GM19239 (cell line): Measurements from ENCODE around the gene KIR3DL3.
"Not testable (repeated sequence)": the region's sequence is repeated elsewhere in the genome, so short reads cannot be mapped to it uniquely, and the experiment has no call there.

Source experiments
- DNase-seq: peaks from one replicate; pipeline ENCODE4 v3.0.0; 2011; ENCODE audit warnings: low spot score; ENCODE audit not compliant: insufficient read length
- FAIRE-seq: peaks from 2 replicates; lab custom pipeline; 2011; peaks lifted over from hg19 to GRCh38; lab: Jason Lieb, UNC

The KIR3DL3 gene

GRCh38 chr19:54729416-54730188, 5.4 kb downstream of the KIR3DL3 start:
- DNase-seq (no peak), FAIRE-seq (no peak)

- DNase-seq: no peak
- FAIRE-seq: no peak
Measured at GRCh38 chr19:54731191-54731590, 6.9 kb downstream of the KIR3DL3 start.

- FAIRE-seq: not testable (repeated sequence)
Measured at GRCh38 chr19:54738306-54738705, 14.1 kb downstream of the KIR3DL3 start, which contains the start of gene KIR2DL3. Gene KIR2DL3 (plus strand): TSS chr19:54738513. CDS start chr19:54738546, 33 bp downstream.

DNA sequence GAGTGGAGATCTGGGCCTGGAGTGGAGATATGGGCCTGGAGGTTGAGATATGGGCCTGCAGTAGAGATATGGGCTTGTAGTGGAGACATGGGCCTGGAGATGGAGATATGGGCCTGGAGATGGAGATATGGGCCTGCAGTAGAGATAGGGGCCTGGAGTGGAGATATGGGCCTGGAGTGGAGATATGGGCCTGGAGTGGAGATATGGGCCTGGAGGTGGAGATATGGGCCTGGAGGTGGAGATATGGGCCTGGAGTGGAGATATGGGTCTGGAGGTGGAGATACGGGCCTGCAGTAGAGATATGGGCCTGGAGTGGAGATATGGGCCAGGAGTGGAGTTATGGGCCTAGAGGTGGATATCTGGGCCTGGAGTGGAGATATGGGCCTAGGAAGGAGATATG, 14.5 kb downstream of the KIR3DL3 start:
- FAIRE-seq (no peak), DNase-seq (no peak)

More at GRCh38 chr19:54738306-54738705, 14.1 kb downstream of the KIR3DL3 start, which contains the start of gene KIR2DL3:
- DNase-seq: not testable (repeated sequence)

DNA sequence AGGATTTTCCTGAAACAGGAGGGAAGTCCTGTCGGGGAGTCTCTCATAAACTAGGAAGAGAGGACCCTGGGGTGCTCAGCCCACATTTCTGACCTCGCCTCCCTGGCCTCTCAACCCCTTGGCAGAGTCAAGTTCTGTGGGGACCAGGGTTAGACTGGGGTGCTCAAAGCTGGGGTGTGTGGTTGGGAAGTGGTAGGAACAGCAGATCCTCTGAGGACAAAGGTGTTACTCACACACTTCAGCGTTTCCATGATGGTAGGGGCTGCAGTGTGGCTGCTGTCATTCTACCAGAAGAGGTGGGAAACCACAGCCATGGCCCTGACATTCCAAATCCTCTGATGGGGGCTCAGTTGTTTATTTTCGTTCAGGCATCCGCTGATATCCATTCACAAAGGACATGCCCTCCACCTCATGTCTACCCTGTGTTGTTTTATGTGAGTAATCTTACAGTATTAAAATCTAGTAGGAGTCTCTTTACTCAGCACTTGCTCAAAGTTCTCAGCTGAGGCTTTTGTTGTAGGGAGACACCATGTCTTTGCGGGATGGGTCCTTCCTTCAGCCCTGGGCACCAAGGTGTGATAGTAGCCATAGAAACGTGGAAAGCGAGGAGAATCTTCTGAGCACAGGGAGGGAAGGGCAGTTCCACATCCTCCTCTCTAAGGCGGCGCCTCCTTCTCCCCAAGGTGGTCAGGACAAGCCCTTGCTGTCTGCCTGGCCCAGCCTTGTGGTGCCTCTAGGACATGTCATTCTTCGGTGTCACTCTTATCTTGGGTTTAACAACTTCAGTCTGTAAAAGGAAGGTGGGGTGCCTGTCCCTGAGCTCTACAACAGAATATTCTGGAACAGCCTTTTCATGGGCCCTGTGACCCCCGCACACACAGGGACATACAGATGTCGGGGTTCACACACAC, 15.6 kb downstream of the KIR3DL3 start:
- no peak for DNase-seq

DNA sequence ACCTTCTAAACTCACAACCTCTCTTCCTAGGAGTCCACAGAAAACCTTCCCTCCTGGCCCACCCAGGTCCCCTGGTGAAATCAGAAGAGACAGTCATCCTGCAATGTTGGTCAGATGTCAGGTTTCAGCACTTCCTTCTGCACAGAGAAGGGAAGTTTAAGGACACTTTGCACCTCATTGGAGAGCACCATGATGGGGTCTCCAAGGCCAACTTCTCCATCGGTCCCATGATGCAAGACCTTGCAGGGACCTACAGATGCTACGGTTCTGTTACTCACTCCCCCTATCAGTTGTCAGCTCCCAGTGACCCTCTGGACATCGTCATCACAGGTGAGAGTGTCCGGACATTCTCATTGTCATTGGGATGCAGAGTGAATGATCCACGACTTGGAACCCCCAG, 17.7 kb downstream of the KIR3DL3 start:
- not testable (repeated sequence) for FAIRE-seq, DNase-seq

More for the DNA sequence above, 15.6 kb downstream of the KIR3DL3 start:
- no peak for FAIRE-seq

- not testable (repeated sequence) for FAIRE-seq, DNase-seq
Measured at GRCh38 chr19:54744080-54744479, 19.8 kb downstream of the KIR3DL3 start.

- DNase-seq, FAIRE-seq: not testable (repeated sequence)
Measured at GRCh38 chr19:54747614-54748322, 23.5 kb downstream of the KIR3DL3 start.

DNA sequence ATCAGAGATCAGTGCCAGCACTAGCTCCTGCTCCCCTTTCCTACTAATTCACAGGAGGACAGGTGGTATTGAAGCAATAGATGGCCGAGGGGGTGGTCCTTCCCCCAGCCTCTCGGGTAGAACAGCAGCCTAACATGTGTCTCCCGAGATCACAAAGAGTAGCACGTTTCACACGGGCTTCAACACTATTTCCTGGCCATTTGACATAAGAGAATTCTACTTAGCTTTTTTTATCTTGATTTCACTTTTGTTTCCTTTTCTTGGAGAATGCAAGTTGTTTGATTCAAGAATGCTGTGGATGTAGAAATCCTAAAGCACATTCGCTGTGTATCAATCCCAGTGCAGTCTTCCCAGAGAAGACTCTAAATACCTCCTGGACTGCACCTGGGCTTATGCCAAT, 26.0 kb downstream of the KIR3DL3 start:
- not testable (repeated sequence) for FAIRE-seq, DNase-seq

- not testable (repeated sequence) for DNase-seq, FAIRE-seq
Measured at GRCh38 chr19:54756204-54757110, 32.2 kb downstream of the KIR3DL3 start.

GRCh38 chr19:54758577-54758976, 34.3 kb downstream of the KIR3DL3 start:
- not testable (repeated sequence) for FAIRE-seq

GRCh38 chr19:54764219-54764618, 40.0 kb downstream of the KIR3DL3 start:
- DNase-seq, FAIRE-seq: not testable (repeated sequence)

More at GRCh38 chr19:54758577-54758976, 34.3 kb downstream of the KIR3DL3 start:
- not testable (repeated sequence) for DNase-seq

DNA sequence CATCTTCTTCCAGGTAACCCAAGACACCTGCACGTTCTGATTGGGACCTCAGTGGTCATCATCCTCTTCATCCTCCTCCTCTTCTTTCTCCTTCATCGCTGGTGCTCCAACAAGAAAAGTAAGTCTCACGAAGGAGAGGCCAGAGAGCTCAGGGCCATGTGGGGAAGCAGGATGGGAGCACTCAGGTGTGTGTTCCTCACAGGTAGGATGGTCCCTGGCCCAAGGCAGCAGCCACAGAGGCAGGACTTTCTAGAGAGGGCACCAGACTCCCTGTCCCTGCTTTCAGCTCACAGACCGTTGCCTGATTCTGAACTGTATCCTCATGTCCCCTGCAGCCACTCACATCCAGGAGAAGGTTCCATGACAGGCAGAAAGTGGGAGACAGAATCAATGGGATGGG, 42.2 kb downstream of the KIR3DL3 start:
- DNase-seq, FAIRE-seq: not testable (repeated sequence)

DNA sequence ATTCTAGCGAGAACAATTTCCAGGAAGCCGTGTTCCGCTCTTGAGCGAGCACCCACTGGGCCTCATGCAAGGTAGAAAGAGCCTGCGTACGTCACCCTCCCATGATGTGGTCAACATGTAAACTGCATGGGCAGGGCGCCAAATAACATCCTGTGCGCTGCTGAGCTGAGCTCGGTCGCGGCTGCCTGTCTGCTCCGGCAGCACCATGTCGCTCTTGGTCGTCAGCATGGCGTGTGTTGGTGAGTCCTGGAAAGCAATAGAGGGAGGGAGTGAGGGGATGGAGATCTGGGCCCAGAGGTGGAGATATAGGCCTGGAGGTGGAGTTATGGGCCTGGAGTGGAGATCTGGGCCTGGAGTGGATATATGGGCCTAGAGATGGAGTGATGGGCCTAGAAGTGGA, 45.4 kb downstream of the KIR3DL3 start, which contains the start of gene KIR2DL1:
KIR2DL1 (plus strand) TSS at position 148 of the 400 bp plus-strand sequence; CDS start at position 206, 58 bp downstream.
- FAIRE-seq: not testable (repeated sequence)

DNA sequence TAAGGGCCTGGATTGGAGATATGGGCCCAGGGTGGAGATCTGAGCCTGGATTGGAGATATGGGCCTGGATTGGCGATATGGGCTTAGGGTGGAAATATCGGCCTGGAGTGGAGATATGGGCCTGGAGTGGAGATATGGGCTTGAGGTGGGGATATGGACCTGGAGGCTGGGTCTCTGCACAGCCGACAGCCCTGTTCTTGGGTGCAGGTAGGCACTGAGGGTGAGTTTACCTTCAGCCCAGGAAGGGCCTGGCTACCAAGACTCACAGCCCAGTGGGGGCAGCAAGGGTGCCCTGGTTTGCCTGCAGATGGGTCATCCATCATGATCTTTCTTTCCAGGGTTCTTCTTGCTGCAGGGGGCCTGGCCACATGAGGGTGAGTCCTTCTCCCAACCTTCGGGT, 46.3 kb downstream of the KIR3DL3 start:
- DNase-seq, FAIRE-seq: not testable (repeated sequence)

More for the DNA sequence above, 45.4 kb downstream of the KIR3DL3 start, which contains the start of gene KIR2DL1:
- not testable (repeated sequence) for DNase-seq

DNA sequence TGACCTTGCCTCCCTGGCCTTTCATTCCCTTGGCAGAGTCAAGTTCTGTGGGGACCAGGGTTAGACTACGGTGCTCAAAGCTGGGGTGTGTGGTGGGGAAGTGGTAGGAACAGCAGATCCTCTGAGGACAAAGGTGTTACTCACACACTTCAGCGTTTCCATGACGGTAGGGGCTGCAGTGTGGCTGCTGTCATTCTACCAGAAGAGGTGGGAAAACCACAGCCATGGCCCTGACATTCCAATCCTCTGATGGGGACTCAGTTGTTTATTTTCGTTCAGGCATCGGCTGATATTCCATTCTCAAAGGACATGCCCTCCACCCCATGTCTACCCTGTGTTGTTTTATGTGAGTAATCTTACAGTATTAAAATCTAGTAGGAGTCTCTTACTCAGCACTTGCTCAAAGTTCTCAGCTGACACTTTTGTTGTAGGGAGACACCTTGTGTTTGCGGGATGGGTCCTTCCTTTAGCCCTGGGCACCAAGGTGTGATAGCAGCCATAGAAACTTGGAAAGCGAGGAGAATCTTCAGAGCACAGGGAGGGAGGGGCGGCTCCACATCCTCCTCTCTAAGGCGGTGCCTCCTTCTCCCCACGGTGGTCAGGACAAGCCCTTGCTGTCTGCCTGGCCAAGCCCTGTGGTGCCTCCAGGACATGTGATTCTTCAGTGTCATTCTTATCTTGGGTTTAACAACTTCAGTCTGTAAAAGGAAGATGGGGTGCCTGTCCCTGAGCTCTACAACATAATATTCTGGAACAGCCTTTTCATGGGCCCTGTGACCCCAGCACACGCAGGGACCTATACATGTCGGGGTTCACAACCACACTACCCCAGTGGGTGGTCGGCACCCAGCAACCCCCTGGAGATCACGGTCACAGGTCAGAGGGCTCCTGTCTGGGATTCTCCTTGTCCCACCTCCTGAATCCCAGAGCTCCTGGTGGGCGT, 47.0 kb downstream of the KIR3DL3 start:
- not testable (repeated sequence) for FAIRE-seq, DNase-seq

DNA sequence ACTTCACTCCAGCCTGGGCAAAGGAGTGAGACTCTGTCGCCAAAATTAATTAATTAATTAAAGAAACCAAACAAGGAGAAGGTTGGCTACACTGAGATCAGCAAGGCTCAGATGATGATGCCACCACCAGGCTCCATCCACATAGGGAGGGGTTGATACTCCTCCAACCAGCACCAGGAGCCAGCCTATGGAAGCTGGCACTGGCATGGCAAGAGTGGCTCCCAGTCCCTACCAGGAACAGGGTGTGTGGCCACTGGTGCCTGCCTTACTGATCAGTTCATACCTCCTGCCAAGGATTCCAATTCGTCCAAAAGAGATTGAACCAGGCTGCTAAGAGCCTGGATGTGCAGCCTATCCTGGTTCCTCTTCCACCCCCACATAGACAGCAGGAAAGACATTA, 48.4 kb downstream of the KIR3DL3 start:
- FAIRE-seq, DNase-seq: not testable (repeated sequence)
